Fibroblast of the aortic adventitia (primary cell): ENCODE measurements around the gene GABARAP. TPM values are rescaled to one million over a fixed set of nuclear protein-coding genes. Genes with fewer than 3 reads are reported as not detected.
A peak's percentile ranks its signal among the peaks of the same experiment; 100 is the strongest.

Experiments used
- DNase-seq: peaks from one replicate; pipeline ENCODE4 v3.0.0-alpha.2; 2010; ENCODE audit warnings: low read depth
- H3K4me3 ChIP-seq: 2 replicates; pipeline ENCODE4 v1.5.1; 2011; ENCODE audit warnings: low read depth, mild to moderate bottlenecking, control low read depth, low read length, moderate library complexity
- total RNA-seq: library from RNA; depleted of rRNA; stranded (reverse); fragments of >200 nt; gene quantifications from 2 replicates; pipeline ENCODE4 v1.2.3, GENCODE V29; 2012; ENCODE audit warnings: low replicate concordance
- TF ChIP-seq, protein P1 (sequence below): IDR thresholded peaks from 2 replicates; pipeline ENCODE4 v1.5.1; 2011; ENCODE audit warnings: mild to moderate bottlenecking, low read length, control low read depth, inconsistent platforms; ENCODE audit not compliant: insufficient read depth

The GABARAP gene
- total RNA-seq, 1 donor, result 420 TPM

DNA sequence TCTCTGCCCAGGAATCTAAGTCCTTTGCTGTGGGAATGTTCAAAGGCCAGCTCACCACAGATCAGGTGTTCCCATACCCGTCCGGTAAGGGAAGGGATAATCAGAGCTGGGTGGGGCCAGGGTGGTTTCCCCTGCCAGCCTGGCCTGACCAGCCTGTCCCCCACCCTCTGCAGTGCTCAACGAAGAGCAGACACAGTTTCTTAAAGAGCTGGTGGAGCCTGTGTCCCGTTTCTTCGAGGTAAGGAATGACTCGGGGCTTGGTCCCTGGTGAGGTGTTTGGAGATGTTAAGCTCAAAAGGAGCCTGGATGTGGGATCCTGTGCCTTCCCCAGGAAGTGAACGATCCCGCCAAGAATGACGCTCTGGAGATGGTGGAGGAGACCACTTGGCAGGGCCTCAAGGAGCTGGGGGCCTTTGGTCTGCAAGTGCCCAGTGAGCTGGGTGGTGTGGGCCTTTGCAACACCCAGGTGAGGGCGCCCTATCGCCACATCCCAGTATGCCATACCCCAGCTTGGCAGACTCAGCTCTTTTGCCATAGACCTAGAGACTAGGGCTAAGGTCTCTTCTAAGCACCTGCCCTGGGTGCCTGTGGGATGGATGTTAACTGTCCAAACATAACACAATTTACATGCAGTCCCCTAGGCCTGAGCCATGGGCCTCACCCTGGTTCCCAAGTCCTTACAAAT, 21.5 kb downstream of the GABARAP start:
- peak; percentile 64 for DNase-seq
- TF ChIP-seq, protein P1, sequence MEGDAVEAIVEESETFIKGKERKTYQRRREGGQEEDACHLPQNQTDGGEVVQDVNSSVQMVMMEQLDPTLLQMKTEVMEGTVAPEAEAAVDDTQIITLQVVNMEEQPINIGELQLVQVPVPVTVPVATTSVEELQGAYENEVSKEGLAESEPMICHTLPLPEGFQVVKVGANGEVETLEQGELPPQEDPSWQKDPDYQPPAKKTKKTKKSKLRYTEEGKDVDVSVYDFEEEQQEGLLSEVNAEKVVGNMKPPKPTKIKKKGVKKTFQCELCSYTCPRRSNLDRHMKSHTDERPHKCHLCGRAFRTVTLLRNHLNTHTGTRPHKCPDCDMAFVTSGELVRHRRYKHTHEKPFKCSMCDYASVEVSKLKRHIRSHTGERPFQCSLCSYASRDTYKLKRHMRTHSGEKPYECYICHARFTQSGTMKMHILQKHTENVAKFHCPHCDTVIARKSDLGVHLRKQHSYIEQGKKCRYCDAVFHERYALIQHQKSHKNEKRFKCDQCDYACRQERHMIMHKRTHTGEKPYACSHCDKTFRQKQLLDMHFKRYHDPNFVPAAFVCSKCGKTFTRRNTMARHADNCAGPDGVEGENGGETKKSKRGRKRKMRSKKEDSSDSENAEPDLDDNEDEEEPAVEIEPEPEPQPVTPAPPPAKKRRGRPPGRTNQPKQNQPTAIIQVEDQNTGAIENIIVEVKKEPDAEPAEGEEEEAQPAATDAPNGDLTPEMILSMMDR, result peak; percentile 54
- peak overlapping the region; percentile 81 for H3K4me3 ChIP-seq

DNA sequence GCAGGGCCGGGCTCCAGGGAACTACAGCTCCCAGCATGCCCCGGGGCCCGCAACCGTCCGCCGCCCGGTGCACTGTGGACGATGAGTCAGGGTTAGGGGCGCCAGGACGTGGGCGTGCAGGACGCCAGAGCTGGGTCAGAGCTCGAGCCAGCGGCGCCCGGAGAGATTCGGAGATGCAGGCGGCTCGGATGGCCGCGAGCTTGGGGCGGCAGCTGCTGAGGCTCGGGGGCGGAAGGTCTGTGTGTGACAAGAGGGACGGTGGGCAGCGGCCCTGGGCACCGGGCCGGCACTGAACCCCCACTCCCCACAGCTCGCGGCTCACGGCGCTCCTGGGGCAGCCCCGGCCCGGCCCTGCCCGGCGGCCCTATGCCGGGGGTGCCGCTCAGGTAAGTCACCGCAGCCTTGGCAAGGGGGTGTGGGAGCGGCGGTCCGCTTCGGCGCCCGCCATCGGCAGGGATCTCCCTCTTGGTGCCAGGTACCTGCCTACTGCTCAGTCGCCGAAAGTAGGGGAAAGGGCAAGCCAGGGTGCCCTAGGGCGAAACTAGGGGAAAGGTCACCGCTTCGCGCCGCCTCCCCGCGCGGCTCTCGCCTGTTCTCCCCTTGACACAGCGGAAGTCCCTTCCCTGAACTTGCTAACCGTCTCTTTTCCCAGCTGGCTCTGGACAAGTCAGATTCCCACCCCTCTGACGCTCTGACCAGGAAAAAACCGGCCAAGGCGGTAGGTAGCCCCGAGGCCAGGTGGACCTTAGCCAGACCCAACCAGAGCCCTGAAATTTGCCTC, 22.2 kb downstream of the GABARAP start, which contains the start of the genes ACADVL and DLG4:
TSS of gene ACADVL (plus strand) at position 127 of the 781 bp plus-strand sequence. CDS start at position 174, 47 bp downstream.
TSS of gene DLG4 (minus strand) at position 25 of the 781 bp plus-strand sequence.
- H3K4me3 ChIP-seq, result peak within 1 kb of the TSS; percentile 81
- peak; percentile 86 for DNase-seq
- TF ChIP-seq, protein P1, result no peak

DNA sequence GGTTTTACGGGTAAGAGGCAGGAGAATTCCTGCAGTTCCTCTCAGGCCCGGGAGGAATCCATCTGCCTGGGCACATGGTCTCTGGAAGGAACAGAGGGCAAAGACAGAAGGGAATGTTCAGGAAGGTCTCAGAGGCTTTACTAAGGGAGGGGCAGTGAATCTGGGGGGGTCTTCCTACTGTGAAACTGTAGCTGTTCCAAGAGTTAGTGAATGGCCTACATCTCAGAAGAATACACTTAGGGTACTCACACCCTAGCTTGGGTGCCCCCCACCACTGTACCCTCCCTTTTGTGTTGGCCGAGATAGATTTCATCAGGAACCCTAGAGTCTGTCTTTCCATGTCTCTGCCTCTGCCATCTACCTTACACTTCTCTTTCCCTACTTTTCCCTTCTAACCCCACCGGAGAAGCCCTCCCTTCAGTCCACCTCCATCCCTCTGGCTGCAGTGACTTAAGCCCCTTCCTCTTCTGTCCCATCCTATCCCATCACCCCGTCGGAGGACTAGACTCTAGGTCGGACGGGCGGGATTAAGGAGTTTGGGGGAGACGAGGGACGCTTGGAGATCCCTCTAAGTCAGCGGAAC, 22.9 kb downstream of the GABARAP start:
- DNase-seq, result no peak
- H3K4me3 ChIP-seq, result peak overlapping the region; percentile 81
- TF ChIP-seq, protein P1, result no peak

DNA sequence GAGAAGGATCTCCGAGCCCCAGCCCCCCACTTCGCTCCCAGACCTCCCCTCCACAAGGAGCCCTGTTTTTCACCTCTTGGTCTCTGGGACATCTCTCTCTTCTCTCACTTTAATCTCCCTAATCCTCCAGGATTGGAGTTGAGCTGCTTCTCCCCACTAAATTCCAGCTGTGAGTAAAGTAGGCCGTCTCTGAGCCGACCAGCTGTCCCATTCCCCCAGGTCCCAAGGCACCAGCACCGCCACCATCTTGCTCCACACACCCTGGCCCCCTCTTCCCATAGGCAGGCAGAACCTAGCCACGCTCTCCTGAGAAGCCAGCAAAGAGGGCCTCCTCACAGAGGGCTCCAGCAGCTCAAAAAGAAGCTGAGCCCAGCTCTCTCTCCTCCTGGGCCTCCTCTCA, 23.5 kb downstream of the GABARAP start:
- no peak overlapping the region for H3K4me3 ChIP-seq
- no peak for DNase-seq
- TF ChIP-seq, protein P1, result no peak

DNA sequence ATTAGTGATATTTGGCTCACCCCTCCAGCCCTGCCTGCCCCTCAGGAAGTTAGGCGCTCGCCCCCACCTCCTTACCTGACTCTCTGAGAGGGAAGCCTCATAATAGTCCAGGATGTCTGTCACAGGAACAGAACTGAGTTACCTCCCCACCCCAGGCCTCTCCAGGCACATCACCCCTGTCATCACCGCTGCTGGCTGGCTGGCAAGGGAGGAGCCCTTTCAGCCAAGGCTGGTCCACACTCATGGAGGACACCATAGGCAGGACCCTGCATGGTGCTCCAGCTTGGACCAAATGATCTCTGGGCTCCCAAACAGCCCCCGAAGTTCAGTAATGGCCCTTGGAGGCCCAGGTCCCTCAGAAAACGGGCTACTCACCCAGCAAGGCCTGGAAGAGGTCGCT, 24.1 kb downstream of the GABARAP start:
- no peak overlapping the region for H3K4me3 ChIP-seq
- no peak for DNase-seq
- TF ChIP-seq, protein P1, result no peak

DNA sequence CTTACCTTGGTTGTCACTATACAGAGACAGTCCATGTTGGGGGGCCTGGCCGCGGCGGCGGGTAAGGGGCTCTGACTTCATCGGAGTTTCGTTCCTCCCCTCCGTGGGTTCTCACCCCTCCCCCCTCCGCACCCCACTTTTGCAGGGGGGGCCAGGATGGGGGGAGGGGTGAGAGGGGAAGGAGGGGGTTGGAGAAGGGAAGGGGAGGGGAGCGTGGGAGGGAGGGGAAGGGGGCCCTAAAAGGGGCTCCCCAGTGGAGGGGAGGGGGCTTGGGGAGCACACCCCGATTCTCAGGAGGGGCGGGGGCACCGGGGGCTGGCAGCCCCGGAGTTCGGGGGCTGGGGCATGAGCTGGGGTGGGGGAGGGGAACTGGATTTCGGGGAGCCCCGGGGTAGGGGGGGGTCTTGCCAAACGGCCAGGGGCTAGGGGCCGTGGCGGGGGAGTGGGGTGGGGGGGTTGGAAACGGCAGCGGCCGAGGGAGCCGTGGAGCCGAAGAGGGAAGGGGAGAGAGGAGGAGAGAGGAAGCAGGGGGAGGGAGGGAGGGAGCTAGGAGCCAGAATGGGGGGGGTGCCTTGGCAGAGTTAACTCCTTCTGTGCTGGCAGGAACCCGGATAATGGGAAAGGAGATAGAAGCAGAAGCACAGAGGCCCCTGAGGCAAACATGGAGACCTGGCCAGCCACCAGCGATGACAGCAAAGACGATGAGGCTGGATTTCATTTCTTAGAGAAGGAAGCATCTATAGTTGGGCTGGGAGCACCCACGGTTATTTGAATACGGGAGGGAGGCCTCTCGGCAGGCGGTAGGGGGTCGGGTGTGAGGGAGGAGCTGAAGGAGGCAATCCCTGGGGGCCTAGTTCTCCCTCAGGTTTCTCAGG, 24.9 kb downstream of the GABARAP start:
- peak; percentile 78 for DNase-seq
- TF ChIP-seq, protein P1, result no peak
- peak overlapping the region; percentile 72 for H3K4me3 ChIP-seq
